PC-9 (cell line): Measurements from ENCODE around the gene SETD7. TPM values are rescaled to one million over a fixed set of nuclear protein-coding genes. Genes with fewer than 3 reads are reported as not detected.

Experiments
- BruUV-seq: library from RNA; stranded (reverse); fragments of 400-500 nt; replicated peaks from 2 replicates; lab custom pipeline; 2021; lab: Mats Ljungman, UMichigan
- CTCF ChIA-PET: fragments of 300-600 bp; sonication (Branson Sonifier 250); formaldehyde crosslinking; loops from one replicate; lab custom pipeline; 2022; ENCODE audit warnings: antibody characterized with exemption; lab: Charles Lee
- POLR2A ChIA-PET: fragments of 300-600 bp; sonication (Branson Sonifier 250); formaldehyde crosslinking; loops from one replicate; lab custom pipeline; 2022; ENCODE audit warnings: antibody characterized with exemption; ENCODE audit not compliant: unreplicated experiment; lab: Charles Lee
- DNase-seq, 2 experiments: peaks; one replicate each; pipeline versions ENCODE4 v3.0.0 to v3.0.0-alpha.2; 2015 to 2022; ENCODE audit warnings: mixed read lengths in 1 of 2
- H2AFZ ChIP-seq: fragments of 200-600 bp; sonication (generic); 2 replicates; pipeline ENCODE4 v1.8.1; 2017; ENCODE audit warnings: antibody characterized with exemption
- H3F3A ChIP-seq: fragments of 200-600 bp; sonication (generic); 2 replicates; pipeline ENCODE4 v1.8.1; 2017; ENCODE audit warnings: antibody characterized with exemption, mild to moderate bottlenecking, low read depth; ENCODE audit not compliant: insufficient read depth
- H3K27ac ChIP-seq: fragments of 200-600 bp; sonication (generic); 2 replicates; pipeline ENCODE4 v1.6.1; 2016; ENCODE audit warnings: mixed run types
- H3K27me3 ChIP-seq: fragments of 200-600 bp; sonication (generic); 2 replicates; pipeline ENCODE4 v1.6.1; 2016; ENCODE audit warnings: low read depth, mixed run types; ENCODE audit not compliant: insufficient read depth
- H3K36me3 ChIP-seq: fragments of 200-600 bp; sonication (generic); 2 replicates; pipeline ENCODE4 v1.6.1; 2016; ENCODE audit warnings: low read depth, mixed run types
- H3K4me1 ChIP-seq: fragments of 200-600 bp; sonication (generic); replicated peaks from 2 replicates; pipeline ENCODE4 v1.6.1; 2016; ENCODE audit warnings: mixed run types; ENCODE audit not compliant: insufficient read depth
- H3K4me2 ChIP-seq: fragments of 200-600 bp; sonication (generic); 2 replicates; pipeline ENCODE4 v1.6.1; 2017; ENCODE audit warnings: mixed run types
- H3K4me3 ChIP-seq: fragments of 200-600 bp; sonication (generic); 2 replicates; pipeline ENCODE4 v1.6.1; 2016; ENCODE audit warnings: mixed run types
- H3K79me2 ChIP-seq: fragments of 200-600 bp; sonication (generic); 2 replicates; pipeline ENCODE4 v1.6.1; 2017; ENCODE audit warnings: low read depth, mixed run types
- H3K9me2 ChIP-seq: fragments of 200-600 bp; sonication (generic); 2 replicates; pipeline ENCODE4 v1.8.1; 2017; ENCODE audit warnings: mild to moderate bottlenecking; ENCODE audit not compliant: insufficient read depth
- H3K9me3 ChIP-seq: fragments of 200-600 bp; sonication (generic); 2 replicates; pipeline ENCODE4 v1.8.1; 2016; ENCODE audit warnings: low read depth; ENCODE audit not compliant: insufficient read depth
- H4K20me1 ChIP-seq: fragments of 200-600 bp; sonication (generic); 2 replicates; pipeline ENCODE4 v1.8.1; 2017; ENCODE audit not compliant: insufficient read depth
- CTCF ChIP-seq: fragments of 200-600 bp; sonication (generic); conservative IDR thresholded peaks from 2 replicates; pipeline ENCODE4 v1.6.1; 2017; ENCODE audit warnings: mixed run types, antibody characterized with exemption, mild to moderate bottlenecking, moderate library complexity
- EZH2 ChIP-seq: fragments of 200-600 bp; sonication (generic); IDR thresholded peaks from 2 replicates; pipeline ENCODE4 v1.8.0; 2017; ENCODE audit warnings: antibody characterized with exemption, low read depth
- intact Hi-C: fragments of 100-400 bp; cut with micrococcal nuclease; formaldehyde crosslinking; loops from one replicate; pipeline ENCODE4 v1.10.0; 2022; ENCODE audit not compliant: unreplicated experiment
- total RNA-seq: library from RNA; stranded (reverse); gene quantifications from 2 replicates; pipeline ENCODE4 v1.2.3, GENCODE V29; 2021

The SETD7 gene
- total RNA-seq, 1 experiment from 2014 or later: 36.5 TPM

GRCh38 chr4:139593091-139593564 lies 37.1 kb upstream of the SETD7 start:
- Histone ChIP-seq H3K27ac (no peak overlapping the region), H3K4me1 (peaks cover 28% of the 10 kb centered on the region), H3K9me3 (no peaks in the 10 kb centered on the region), H3K79me2 (no peaks in the 10 kb centered on the region), H3K36me3 (no peaks in the 10 kb centered on the region), H2AFZ (no peak overlapping the region), H3K4me3 (no peak overlapping the region), H4K20me1 (no peaks in the 10 kb centered on the region), H3K9me2 (no peaks in the 10 kb centered on the region), H3F3A (peaks cover 24% of the 10 kb centered on the region), H3K4me2 (no peak overlapping the region), H3K27me3 (no peaks in the 10 kb centered on the region)
- intact Hi-C loops: no loop called here
- ChIA-PET CTCF (no interaction called here), POLR2A (no interaction called here)
- TF ChIP-seq EZH2 (no peak), CTCF (no peak)
- DNase-seq: no peak
- no TSS peak for BruUV-seq

GRCh38 chr4:139589336-139590018 lies 33.5 kb upstream of the SETD7 start:
- CTCF ChIA-PET: no interaction called here
- H3K27me3 ChIP-seq: no peaks in the 10 kb centered on the region
- no peaks in the 10 kb centered on the region for H4K20me1 ChIP-seq
- no peak overlapping the region for H2AFZ ChIP-seq
- H3K27ac ChIP-seq: no peak overlapping the region
- TF ChIP-seq EZH2: no peak
- TF ChIP-seq CTCF: no peak
- H3K36me3 ChIP-seq: no peaks in the 10 kb centered on the region
- no peaks in the 10 kb centered on the region for H3K4me1 ChIP-seq
- no peaks in the 10 kb centered on the region for H3K9me3 ChIP-seq
- no TSS peak for BruUV-seq
- no peaks in the 10 kb centered on the region for H3K79me2 ChIP-seq
- POLR2A ChIA-PET: no interaction called here
- no peaks in the 10 kb centered on the region for H3F3A ChIP-seq
- no peak overlapping the region for H3K4me2 ChIP-seq
- H3K9me2 ChIP-seq: no peaks in the 10 kb centered on the region
- intact Hi-C loops: no loop called here
- no peak for DNase-seq
- H3K4me3 ChIP-seq: no peak overlapping the region

- no peaks in the 10 kb centered on the region for H3F3A ChIP-seq
- H3K9me2 ChIP-seq: no peaks in the 10 kb centered on the region
- H4K20me1 ChIP-seq: no peaks in the 10 kb centered on the region
- ChIA-PET CTCF (no interaction called here), POLR2A (interaction anchor here (0.6 kb wide), 1 partner anchor 12 kb away, joined by 4 read pairs; no protein-coding TSS in a partner anchor)
- no peak overlapping the region for H3K4me3 ChIP-seq
- no peaks in the 10 kb centered on the region for H3K27me3 ChIP-seq
- DNase-seq: no peak
- TF ChIP-seq CTCF (no peak), EZH2 (no peak)
- BruUV-seq: no TSS peak
- H3K9me3 ChIP-seq: no peaks in the 10 kb centered on the region
- no peaks in the 10 kb centered on the region for H3K36me3 ChIP-seq
- H2AFZ ChIP-seq: no peak overlapping the region
- H3K4me2 ChIP-seq: no peak overlapping the region
- intact Hi-C loops: no loop called here
- H3K79me2 ChIP-seq: no peaks in the 10 kb centered on the region
- no peaks in the 10 kb centered on the region for H3K4me1 ChIP-seq
- no peak overlapping the region for H3K27ac ChIP-seq
Measured at GRCh38 chr4:139587446-139587845, 31.4 kb upstream of the SETD7 start.
